Suprapubic skin (tissue), 4 donors: Measurements from ENCODE around the gene ZNF496.
"Not testable (repeated sequence)": the region's sequence is repeated elsewhere in the genome, so short reads cannot be mapped to it uniquely, and the experiment has no call there.

Source experiments
- POLR2A ChIP-seq, 2 donors: fragments of 450-650 bp; IDR thresholded peaks; one replicate each; pipeline ENCODE4 v1.6.1; 2017; ENCODE audit warnings: antibody characterized with exemption in 2 of 2, mild to moderate bottlenecking in 2 of 2, moderate library complexity in 2 of 2
- POLR2AphosphoS5 ChIP-seq, 3 donors: sonication (generic); formaldehyde crosslinking; IDR thresholded peaks; one replicate each; pipeline ENCODE4 v1.6.1; 2017; ENCODE audit warnings: antibody characterized with exemption in 3 of 3
- TF ChIP-seq, protein P1 (sequence below), 2 donors: fragments of 200-600 bp in 1 of 2; fragments of 450-650 bp in 1 of 2; sonication (generic) in 1 of 2; IDR thresholded peaks; one replicate each; pipeline ENCODE4 v1.5.1; 2016 to 2019; ENCODE audit warnings: antibody characterized with exemption in 2 of 2, mild to moderate bottlenecking in 1 of 2, moderate library complexity in 1 of 2

DNA sequence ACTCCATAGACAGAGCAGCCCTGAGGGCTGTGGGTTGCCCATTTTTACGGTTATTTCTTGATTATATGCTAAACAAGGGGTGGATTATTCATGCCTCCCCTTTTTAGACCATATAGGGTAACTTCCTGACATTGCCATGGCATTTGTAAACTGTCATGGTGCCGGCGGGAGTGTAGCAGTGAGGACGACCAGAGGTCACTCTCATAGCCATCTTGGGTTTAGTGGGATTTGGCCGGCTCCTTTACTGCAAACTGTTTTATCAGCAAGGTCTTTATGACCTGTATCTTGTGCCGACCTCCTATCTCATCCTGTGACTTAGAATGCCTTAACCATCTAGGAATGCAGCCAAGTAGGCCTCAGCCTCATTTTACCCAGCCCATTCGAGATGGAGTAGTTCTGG is 46.0 kb upstream of the ZNF496 start:
- TF ChIP-seq, protein P1, sequence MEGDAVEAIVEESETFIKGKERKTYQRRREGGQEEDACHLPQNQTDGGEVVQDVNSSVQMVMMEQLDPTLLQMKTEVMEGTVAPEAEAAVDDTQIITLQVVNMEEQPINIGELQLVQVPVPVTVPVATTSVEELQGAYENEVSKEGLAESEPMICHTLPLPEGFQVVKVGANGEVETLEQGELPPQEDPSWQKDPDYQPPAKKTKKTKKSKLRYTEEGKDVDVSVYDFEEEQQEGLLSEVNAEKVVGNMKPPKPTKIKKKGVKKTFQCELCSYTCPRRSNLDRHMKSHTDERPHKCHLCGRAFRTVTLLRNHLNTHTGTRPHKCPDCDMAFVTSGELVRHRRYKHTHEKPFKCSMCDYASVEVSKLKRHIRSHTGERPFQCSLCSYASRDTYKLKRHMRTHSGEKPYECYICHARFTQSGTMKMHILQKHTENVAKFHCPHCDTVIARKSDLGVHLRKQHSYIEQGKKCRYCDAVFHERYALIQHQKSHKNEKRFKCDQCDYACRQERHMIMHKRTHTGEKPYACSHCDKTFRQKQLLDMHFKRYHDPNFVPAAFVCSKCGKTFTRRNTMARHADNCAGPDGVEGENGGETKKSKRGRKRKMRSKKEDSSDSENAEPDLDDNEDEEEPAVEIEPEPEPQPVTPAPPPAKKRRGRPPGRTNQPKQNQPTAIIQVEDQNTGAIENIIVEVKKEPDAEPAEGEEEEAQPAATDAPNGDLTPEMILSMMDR (IDR thresholded peaks at IDR 0.05), result not testable (repeated sequence)
- TF ChIP-seq POLR2A, POLR2AphosphoS5 (IDR thresholded peaks at IDR 0.05): not testable (repeated sequence)
